Frontal cortex (tissue), 4 donors: ENCODE results near the gene PTPRR. TPM values are rescaled to one million over a fixed set of nuclear protein-coding genes. Genes with fewer than 3 reads are reported as not detected.

Experiments used
- DNase-seq, 2 donors: peaks; one replicate each; pipeline ENCODE4 v3.0.0; 2012; ENCODE audit warnings: low spot score in 2 of 2
- FAIRE-seq: peaks from 2 replicates; lab custom pipeline; 2012; peaks lifted over from hg19 to GRCh38; lab: Jason Lieb, UNC
- total RNA-seq: library from RNA; depleted of rRNA; stranded (reverse); fragments of >200 nt; gene quantifications from one replicate; pipeline ENCODE4 v1.2.3, GENCODE V29; 2014
- donor health status: control.
- donor health status: control.
- donor health status: control.

Gene PTPRR
- total RNA-seq, result 16.7 TPM

GRCh38 chr12:70920251-70920851, at the start of gene PTPRR:
Gene PTPRR (minus strand): TSS chr12:70920738. CDS start chr12:70920390, 348 bp downstream.
- FAIRE-seq, result no peak
- DNase-seq, result no peak

- FAIRE-seq, result no peak
- no peak for DNase-seq
These were observed 46.7 kb upstream of the PTPRR start for GRCh38 chr12:70966996-70967790.

- FAIRE-seq, result no peak
These were observed 45.5 kb upstream of the PTPRR start for GRCh38 chr12:70966046-70966445.

GRCh38 chr12:70964867-70965510, 44.5 kb upstream of the PTPRR start:
- DNase-seq (no peak), FAIRE-seq (no peak)

More at GRCh38 chr12:70966046-70966445, 45.5 kb upstream of the PTPRR start:
- DNase-seq, result no peak

- no peak for FAIRE-seq
- no peak for DNase-seq
These were observed 42.6 kb upstream of the PTPRR start for GRCh38 chr12:70963081-70963660.

- FAIRE-seq (no peak), DNase-seq (no peak)
These were observed 41.8 kb upstream of the PTPRR start for GRCh38 chr12:70962226-70962794.

GRCh38 chr12:70960484-70960883, 39.9 kb upstream of the PTPRR start:
- FAIRE-seq (no peak), DNase-seq (no peak)

- FAIRE-seq (no peak), DNase-seq (no peak)
These were observed 34.9 kb upstream of the PTPRR start for GRCh38 chr12:70955415-70955814.

- DNase-seq (no peak), FAIRE-seq (no peak)
These were observed 29.9 kb upstream of the PTPRR start for GRCh38 chr12:70950451-70950850.

GRCh38 chr12:70948976-70949336, 28.4 kb upstream of the PTPRR start:
- FAIRE-seq (no peak), DNase-seq (no peak)

- no peak for FAIRE-seq
These were observed 27.9 kb upstream of the PTPRR start for GRCh38 chr12:70948236-70948975.

GRCh38 chr12:70936203-70936813, 15.8 kb upstream of the PTPRR start:
- DNase-seq (no peak), FAIRE-seq (no peak)

More at GRCh38 chr12:70948236-70948975, 27.9 kb upstream of the PTPRR start:
- DNase-seq, result no peak

GRCh38 chr12:70933133-70933532, 12.6 kb upstream of the PTPRR start:
- peak; percentile 19 for FAIRE-seq
- DNase-seq, result no peak

- DNase-seq (no peak), FAIRE-seq (no peak)
These were observed 8.5 kb upstream of the PTPRR start for GRCh38 chr12:70929029-70929428.

- FAIRE-seq, result no peak
- no peak for DNase-seq
These were observed 7.5 kb upstream of the PTPRR start for GRCh38 chr12:70928071-70928470.

- FAIRE-seq, result no peak
- no peak for DNase-seq
These were observed 6.8 kb upstream of the PTPRR start for GRCh38 chr12:70927356-70927755.

- DNase-seq (no peak), FAIRE-seq (no peak)
These were observed 5.0 kb upstream of the PTPRR start for GRCh38 chr12:70925539-70925938.

- FAIRE-seq (no peak), DNase-seq (peak in 1 of 2 donors; percentile 18)
These were observed 353 bp upstream of the PTPRR start for GRCh38 chr12:70920891-70921290.

GRCh38 chr12:70919597-70920035, 922 bp downstream of the PTPRR start:
- no peak for FAIRE-seq
- peak in 1 of 2 donors; percentile 11 for DNase-seq
